A673 (cell line): ENCODE results near the gene VSX2. TPM values are rescaled to one million over a fixed set of nuclear protein-coding genes. Genes with fewer than 3 reads are reported as not detected.

Source experiments
- BruUV-seq: library from RNA; stranded (reverse); fragments of 400-500 nt; replicated peaks from 2 replicates; lab custom pipeline; 2021; lab: Mats Ljungman, UMichigan
- CTCF ChIA-PET: fragments of 300-600 bp; sonication (Branson Sonifier 250); formaldehyde crosslinking; loops from one replicate; lab custom pipeline; 2022; ENCODE audit warnings: antibody characterized with exemption; lab: Charles Lee
- POLR2A ChIA-PET: fragments of 300-600 bp; sonication (Branson Sonifier 250); formaldehyde crosslinking; loops from one replicate; lab custom pipeline; 2022; ENCODE audit warnings: antibody characterized with exemption; ENCODE audit not compliant: low non-redundant PET; lab: Charles Lee
- DNase-seq: peaks from one replicate; pipeline ENCODE4 v3.0.0-alpha.2; 2015; ENCODE audit warnings: low spot score
- H3K27ac ChIP-seq: fragments of 200-600 bp; sonication (generic); 2 replicates; pipeline ENCODE4 v1.5.1; 2016; ENCODE audit warnings: mixed run types, low read depth, mild to moderate bottlenecking, mixed read lengths, antibody characterized with exemption, low read length; ENCODE audit not compliant: poor library complexity, severe bottlenecking
- H3K27me3 ChIP-seq: fragments of 200-600 bp; sonication (generic); replicated peaks from 2 replicates; pipeline ENCODE4 v1.6.1; 2017; ENCODE audit warnings: mixed run types, low read depth, mild to moderate bottlenecking, mixed read lengths, antibody characterized with exemption, low read length; ENCODE audit not compliant: insufficient read depth, poor library complexity
- H3K36me3 ChIP-seq: fragments of 200-600 bp; sonication (generic); 2 replicates; pipeline ENCODE4 v1.6.1; 2016; ENCODE audit warnings: mixed run types, mild to moderate bottlenecking, mixed read lengths, antibody characterized with exemption, low read length; ENCODE audit not compliant: insufficient read depth, poor library complexity, severe bottlenecking
- H3K4me1 ChIP-seq: fragments of 200-600 bp; sonication (generic); 2 replicates; pipeline ENCODE4 v1.6.1; 2017; ENCODE audit warnings: mixed run types, mild to moderate bottlenecking, mixed read lengths, antibody characterized with exemption, low read length; ENCODE audit not compliant: insufficient read depth, poor library complexity, severe bottlenecking
- H3K4me3 ChIP-seq: fragments of 200-600 bp; sonication (generic); 2 replicates; pipeline ENCODE4 v1.5.1; 2016; ENCODE audit warnings: low read depth, mixed run types, mild to moderate bottlenecking, mixed read lengths, low read length; ENCODE audit not compliant: poor library complexity, severe bottlenecking
- H3K9me3 ChIP-seq: fragments of 200-600 bp; sonication (generic); 2 replicates; pipeline ENCODE4 v1.6.1; 2016; ENCODE audit warnings: mixed run types, low read depth, mild to moderate bottlenecking, mixed read lengths, antibody characterized with exemption, low read length; ENCODE audit not compliant: poor library complexity, severe bottlenecking
- CTCF ChIP-seq: fragments of 300-800, 200-600 bp; sonication (generic); conservative IDR thresholded peaks from 2 replicates; pipeline ENCODE4 v1.5.1; 2017; ENCODE audit warnings: low read depth, mild to moderate bottlenecking, antibody characterized with exemption, low read length, moderate library complexity, mixed read lengths
- EZH2 ChIP-seq: fragments of 200-600 bp; sonication (generic); IDR thresholded peaks from 2 replicates; pipeline ENCODE4 v1.6.1; 2017; ENCODE audit warnings: borderline replicate concordance, low read depth, mild to moderate bottlenecking, mixed read lengths, antibody characterized with exemption, low read length; ENCODE audit not compliant: poor library complexity, severe bottlenecking
- intact Hi-C: fragments of 100-400 bp; cut with micrococcal nuclease; formaldehyde crosslinking; loops from one replicate; pipeline ENCODE4 v1.10.0; 2022; ENCODE audit not compliant: unreplicated experiment
- total RNA-seq: library from RNA; stranded (reverse); gene quantifications from 2 replicates; pipeline ENCODE4 v1.2.3, GENCODE V29; 2021

VSX2 gene
- total RNA-seq, 1 experiment from 2014 or later = not detected

- no peak for DNase-seq
- TF ChIP-seq CTCF (no peak), EZH2 (no peak)
- intact Hi-C loops = loop anchor here (5.0 kb wide), 1 partner anchor 34 kb away; no protein-coding TSS in a partner anchor
- no TSS peak for BruUV-seq
- Histone ChIP-seq H3K4me1 (no peaks in the 10 kb centered on the region), H3K36me3 (no peaks in the 10 kb centered on the region), H3K9me3 (no peaks in the 10 kb centered on the region), H3K4me3 (no peak overlapping the region), H3K27me3 (no peaks in the 10 kb centered on the region), H3K27ac (no peak overlapping the region)
- CTCF ChIA-PET = interaction anchor here (0.6 kb wide), 1 partner anchor 737 kb away, joined by 4 read pairs; no protein-coding TSS in a partner anchor
- POLR2A ChIA-PET = no interaction called here
These were observed 20.8 kb upstream of the VSX2 start for GRCh38 chr14:74218462-74218861.

GRCh38 chr14:74219277-74220205, 19.7 kb upstream of the VSX2 start:
- Histone ChIP-seq H3K27me3 (no peaks in the 10 kb centered on the region), H3K27ac (no peak overlapping the region), H3K36me3 (no peaks in the 10 kb centered on the region), H3K4me3 (no peak overlapping the region), H3K9me3 (no peaks in the 10 kb centered on the region), H3K4me1 (no peaks in the 10 kb centered on the region)
- POLR2A ChIA-PET = no interaction called here
- no peak for DNase-seq
- TF ChIP-seq EZH2 = no peak
- intact Hi-C loops = loop anchor here (5.0 kb wide), 1 partner anchor 33 kb away; no protein-coding TSS in a partner anchor
- BruUV-seq = no TSS peak
- CTCF ChIA-PET = interaction anchor here (0.7 kb wide), 1 partner anchor 10 kb away, joined by 3 read pairs; no protein-coding TSS in a partner anchor

- intact Hi-C loops = no loop called here
- H3K27ac ChIP-seq = no peak overlapping the region
- no TSS peak for BruUV-seq
- DNase-seq = no peak
- no peaks in the 10 kb centered on the region for H3K9me3 ChIP-seq
- no peaks in the 10 kb centered on the region for H3K27me3 ChIP-seq
- CTCF ChIA-PET = no interaction called here
- POLR2A ChIA-PET = no interaction called here
- no peaks in the 10 kb centered on the region for H3K4me1 ChIP-seq
- H3K36me3 ChIP-seq = no peaks in the 10 kb centered on the region
- no peak overlapping the region for H3K4me3 ChIP-seq
- no peak for TF ChIP-seq CTCF
- no peak for TF ChIP-seq EZH2
These were observed 18.3 kb upstream of the VSX2 start for GRCh38 chr14:74220991-74221390.
